Activated naive CD4-positive, alpha-beta T cell (primary cell): ENCODE measurements around the gene ZBTB45.
"Not testable (repeated sequence)": the region's sequence is repeated elsewhere in the genome, so short reads cannot be mapped to it uniquely, and the experiment has no call there.

Experiments used
- DNase-seq, 4 experiments: peaks; one replicate each; lab custom pipeline; 2025; lab: John Stamatoyannopoulos, UW

ZBTB45 gene

DNA sequence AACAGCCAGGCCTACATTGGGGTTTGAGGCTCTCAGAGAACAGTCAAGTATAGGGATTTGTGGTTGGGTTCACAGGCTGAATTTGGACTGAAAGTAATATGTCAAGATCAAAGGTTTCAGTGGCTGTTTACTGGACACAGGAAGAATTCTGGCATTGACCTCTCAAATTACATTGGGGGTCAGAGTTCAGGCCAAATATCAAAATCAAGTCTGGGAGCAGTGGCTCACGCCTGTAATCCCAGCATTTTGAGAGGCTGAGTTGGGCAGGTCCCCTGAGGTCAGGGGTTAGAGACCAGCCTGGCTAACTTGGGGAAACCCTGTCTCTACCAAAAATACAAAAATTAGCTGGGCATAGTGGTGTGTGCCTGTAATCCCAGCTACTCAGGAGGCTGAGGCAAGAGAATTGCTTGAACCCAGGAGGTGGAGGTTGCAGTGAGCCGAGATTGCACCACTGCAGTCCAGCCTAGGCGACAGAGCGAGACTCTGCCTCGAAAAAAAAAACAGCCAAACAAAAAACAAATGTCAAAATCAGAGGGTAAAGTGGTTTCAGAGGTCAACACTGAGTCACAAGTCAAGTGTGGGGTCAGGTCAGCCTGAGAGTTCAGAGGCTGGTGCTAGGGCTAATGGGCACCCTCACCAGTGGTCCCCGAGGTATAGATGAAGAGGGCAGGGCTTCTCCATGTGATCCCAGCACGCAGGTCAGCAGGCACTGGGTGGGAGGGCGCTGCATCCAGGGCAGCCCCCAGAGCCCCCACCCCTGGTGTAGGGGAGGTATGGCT, 9.3 kb downstream of the ZBTB45 start:
- DNase-seq, result no peak

DNA sequence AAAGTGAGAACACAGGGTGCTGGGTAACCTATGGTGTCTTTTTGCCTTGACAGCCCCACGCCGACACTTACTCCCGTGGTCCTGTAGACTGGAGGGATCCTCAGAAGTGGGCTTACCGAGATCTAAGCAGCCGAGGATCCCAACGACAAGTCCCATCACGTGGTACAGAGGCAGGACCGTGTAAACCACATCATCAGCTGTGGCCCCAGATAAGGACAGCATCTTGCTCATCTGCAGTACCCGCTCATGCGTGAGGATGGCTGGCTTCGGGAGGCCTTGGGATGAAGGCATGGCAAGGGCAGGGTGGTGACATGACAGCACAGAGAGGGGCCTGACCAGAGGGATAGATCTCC, 9.9 kb downstream of the ZBTB45 start:
- DNase-seq, result no peak

- not testable (repeated sequence) for DNase-seq
These were observed 11.9 kb downstream of the ZBTB45 start for GRCh38 chr19:58507602-58508223.

- DNase-seq, result no peak
These were observed 19.4 kb downstream of the ZBTB45 start for GRCh38 chr19:58500242-58500641.

- DNase-seq, result peak; percentile 82 to 91 (median 84)
These were observed 20.3 kb downstream of the ZBTB45 start for GRCh38 chr19:58499021-58499927.

- no peak for DNase-seq
These were observed 21.1 kb downstream of the ZBTB45 start for GRCh38 chr19:58498316-58499020.

- no peak for DNase-seq
These were observed 21.9 kb downstream of the ZBTB45 start for GRCh38 chr19:58497634-58498170.

DNA sequence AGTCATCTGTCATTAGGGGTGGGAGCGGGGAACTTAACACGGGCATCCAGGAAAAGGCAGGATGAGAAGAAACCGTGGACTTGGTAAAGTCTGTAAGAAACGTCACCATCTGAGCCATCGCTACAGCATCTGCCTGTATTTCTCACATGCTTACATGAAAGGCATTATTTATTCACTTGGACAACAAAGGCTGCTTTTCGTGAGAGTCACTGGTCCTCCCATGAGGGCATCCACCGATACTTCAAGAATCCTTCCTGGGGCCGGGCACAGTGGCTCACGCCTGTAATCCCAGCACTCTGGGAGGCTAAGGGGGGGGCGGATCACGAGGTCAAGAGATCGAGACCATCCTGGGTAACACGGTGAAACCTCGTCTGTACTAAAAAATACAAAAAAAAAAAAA, 27.3 kb downstream of the ZBTB45 start:
- no peak for DNase-seq

DNA sequence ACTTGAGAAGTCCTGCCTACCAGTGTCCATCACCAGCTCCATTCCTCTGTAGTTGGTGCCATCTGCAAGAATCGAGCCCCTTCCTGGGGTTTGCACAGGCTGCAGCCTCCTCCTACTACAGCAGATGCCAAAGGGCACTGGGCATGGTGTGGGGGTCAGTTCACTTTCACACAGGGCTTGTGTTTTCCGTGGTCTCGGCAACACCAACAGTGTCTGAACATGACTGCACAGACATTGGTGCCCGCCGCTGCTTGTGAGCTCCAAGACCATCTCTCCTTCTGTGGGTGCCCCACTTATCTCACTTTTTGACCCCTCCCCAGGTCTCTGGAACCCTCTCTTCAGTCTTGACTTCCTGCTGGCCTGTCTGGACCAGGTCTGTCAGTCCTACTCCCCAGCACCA, 28.2 kb downstream of the ZBTB45 start:
- no peak for DNase-seq

- not testable (repeated sequence) for DNase-seq
These were observed 35.3 kb downstream of the ZBTB45 start for GRCh38 chr19:58484349-58484748.

GRCh38 chr19:58483776-58484175, 35.8 kb downstream of the ZBTB45 start:
- no peak for DNase-seq

DNA sequence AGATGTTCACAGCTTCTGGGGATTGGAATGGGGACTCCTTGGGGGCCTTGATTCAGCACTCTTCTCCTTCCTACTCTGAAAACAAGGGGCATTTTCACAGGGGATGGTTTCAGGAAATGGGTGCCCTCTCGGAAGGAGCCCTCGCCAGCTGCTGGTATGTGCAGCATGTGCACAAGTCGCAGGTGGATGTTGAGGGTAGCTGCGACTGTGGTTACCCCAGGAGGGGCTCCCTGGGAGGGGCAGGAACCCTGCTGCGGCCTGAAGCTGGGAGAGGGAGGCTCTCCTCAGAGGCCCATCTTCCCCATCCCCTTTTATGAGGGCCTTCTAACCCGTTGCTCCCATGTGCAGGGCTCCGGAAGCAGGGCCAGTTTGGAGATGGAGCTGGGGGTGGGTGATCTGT, 37.2 kb downstream of the ZBTB45 start:
- DNase-seq, result no peak

GRCh38 chr19:58480831-58481230, 38.8 kb downstream of the ZBTB45 start:
- DNase-seq, result no peak

DNA sequence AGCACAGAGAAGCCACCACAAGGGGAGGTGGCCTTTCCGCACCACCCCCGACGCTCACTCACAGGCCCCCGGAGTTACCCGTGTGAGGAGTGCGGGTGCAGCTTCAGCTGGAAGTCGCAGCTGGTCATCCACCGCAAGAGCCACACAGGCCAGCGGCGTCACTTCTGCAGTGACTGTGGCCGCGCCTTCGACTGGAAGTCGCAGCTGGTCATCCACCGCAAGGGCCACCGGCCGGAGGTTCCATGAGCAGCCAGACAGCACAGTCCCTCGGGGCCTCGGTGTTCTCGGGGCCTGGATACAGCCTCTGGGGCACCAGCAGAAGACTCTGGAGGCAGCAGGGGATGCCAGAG, 39.2 kb downstream of the ZBTB45 start:
- no peak for DNase-seq

GRCh38 chr19:58479736-58480480, 39.7 kb downstream of the ZBTB45 start:
- no peak for DNase-seq

DNA sequence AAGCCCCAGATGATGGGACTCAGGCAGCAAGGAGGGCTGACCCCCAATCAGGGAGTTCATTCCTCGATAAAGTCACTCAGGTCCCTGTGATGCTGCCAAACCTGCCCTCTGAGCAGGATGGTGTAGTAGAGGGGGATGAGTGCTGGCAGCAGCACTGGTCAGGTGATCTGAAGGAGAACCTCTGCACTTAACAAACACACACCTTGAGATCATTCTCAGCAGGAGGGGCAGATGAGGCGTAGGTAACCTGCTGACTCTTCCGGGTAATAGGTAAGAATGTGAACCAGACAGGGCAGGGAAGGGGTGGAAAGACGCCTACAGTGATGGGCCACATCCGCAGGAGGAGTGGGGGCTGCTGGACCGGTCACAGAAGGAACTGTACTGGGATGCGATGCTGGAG, 40.3 kb downstream of the ZBTB45 start:
- no peak for DNase-seq

DNA sequence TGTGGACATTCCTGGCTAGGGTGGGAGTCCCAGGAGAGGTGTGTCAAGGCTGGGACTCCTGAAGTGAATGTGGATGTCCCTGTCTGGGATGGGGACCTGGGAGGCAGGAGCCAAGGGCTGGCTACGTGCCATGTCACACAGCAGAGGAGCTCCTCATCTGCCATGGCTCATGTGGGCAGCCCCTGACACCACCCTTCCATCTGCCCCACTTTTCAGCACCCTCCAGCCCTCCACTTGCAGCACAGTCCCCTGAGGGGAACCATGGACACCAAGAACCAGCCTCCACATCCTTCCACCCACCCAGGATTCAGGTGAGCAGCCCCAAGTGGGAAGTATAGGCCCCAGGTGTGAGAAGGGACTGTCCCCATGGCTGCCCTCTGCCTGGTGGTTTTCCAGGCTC, 41.7 kb downstream of the ZBTB45 start:
- no peak for DNase-seq

DNA sequence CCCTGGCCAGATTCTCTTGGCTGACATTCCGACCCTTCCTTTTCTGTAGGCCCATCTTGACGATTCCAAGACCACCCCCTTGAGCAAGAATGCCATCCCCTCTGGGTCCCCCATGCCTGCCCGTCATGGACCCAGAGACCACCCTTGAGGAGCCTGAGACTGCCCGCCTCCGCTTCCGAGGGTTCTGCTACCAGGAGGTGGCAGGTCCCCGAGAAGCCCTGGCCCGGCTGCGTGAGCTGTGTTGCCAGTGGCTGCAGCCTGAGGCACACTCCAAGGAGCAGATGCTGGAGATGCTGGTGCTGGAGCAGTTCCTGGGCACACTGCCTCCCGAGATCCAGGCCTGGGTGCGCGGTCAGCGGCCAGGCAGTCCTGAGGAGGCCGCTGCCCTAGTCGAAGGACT, 42.5 kb downstream of the ZBTB45 start:
- no peak for DNase-seq

- no peak for DNase-seq
These were observed 43.1 kb downstream of the ZBTB45 start for GRCh38 chr19:58476498-58477015.

DNA sequence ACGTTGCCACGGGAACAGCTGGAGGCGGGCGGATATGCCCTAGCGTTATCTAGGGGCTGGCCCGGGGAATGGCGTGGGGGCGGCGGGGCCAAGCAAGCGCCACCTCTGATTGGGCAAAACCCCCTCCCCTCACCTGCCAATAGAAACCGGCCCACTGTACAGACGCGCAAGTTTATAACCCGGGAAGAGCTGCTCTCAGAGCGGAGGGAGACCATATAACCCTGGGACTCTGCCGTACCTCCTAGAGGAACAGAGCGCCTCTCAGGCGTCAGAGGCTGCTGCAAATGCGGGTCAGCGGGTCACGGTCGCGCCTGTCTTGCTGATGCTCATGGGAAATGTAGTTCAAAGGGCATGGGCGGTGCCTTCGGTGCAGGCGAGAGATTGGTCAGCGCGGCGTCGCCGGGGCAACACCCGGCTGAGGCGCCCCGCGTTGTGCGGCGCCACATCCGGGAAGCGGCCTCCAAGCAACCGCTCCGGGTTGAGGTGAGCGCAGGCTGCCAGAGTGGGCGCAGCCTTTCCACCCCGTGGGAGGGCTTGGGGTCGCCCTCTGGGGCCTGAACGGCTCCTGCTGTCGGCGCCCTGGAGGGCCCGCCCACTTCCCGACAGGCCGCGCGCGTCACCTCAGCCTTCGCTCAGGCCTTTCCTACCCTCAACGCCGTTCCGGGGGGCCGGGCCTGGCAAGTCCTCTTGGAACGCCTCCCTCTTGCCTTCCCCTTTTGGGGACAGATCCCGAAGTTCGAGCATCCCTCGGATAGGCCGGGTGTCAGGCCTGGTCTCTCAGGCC, 43.7 kb downstream of the ZBTB45 start, which contains the start of gene ZNF446:
Gene ZNF446, plus strand, starts transcription at position 639 of the 784 bp plus-strand sequence. CDS start 867 bp downstream, outside the sequence.
- peak; percentile 80 to 92 (median 86) for DNase-seq
